Endothelial cell (in vitro differentiated cells): ENCODE measurements around the gene TMEM39A. TPM values are rescaled to one million over a fixed set of nuclear protein-coding genes. Genes with fewer than 3 reads are reported as not detected.

Experiments used
- DNase-seq: peaks from one replicate; pipeline ENCODE4 v3.0.0; 2021; ENCODE audit warnings: low spot score
- H3K27ac Mint-ChIP-seq: one replicate; pipeline ENCODE4 v1.8.0; 2021; ENCODE audit warnings: mixed read lengths, inconsistent platforms; ENCODE audit not compliant: unreplicated experiment
- H3K27me3 Mint-ChIP-seq: one replicate; pipeline ENCODE4 v1.8.0; 2021; ENCODE audit warnings: mild to moderate bottlenecking, moderate library complexity, mixed read lengths, inconsistent platforms; ENCODE audit not compliant: unreplicated experiment
- H3K36me3 Mint-ChIP-seq: one replicate; pipeline ENCODE4 v1.8.0; 2021; ENCODE audit warnings: mild to moderate bottlenecking, low read depth, mixed read lengths, inconsistent platforms; ENCODE audit not compliant: unreplicated experiment
- H3K4me1 Mint-ChIP-seq: one replicate; pipeline ENCODE4 v1.8.0; 2021; ENCODE audit warnings: mild to moderate bottlenecking, mixed read lengths, inconsistent platforms; ENCODE audit not compliant: unreplicated experiment
- H3K4me3 Mint-ChIP-seq: one replicate; pipeline ENCODE4 v1.8.0; 2021; ENCODE audit warnings: mild to moderate bottlenecking, mixed read lengths, inconsistent platforms; ENCODE audit not compliant: unreplicated experiment
- H3K9me3 Mint-ChIP-seq: one replicate; pipeline ENCODE4 v1.8.0; 2021; ENCODE audit warnings: mixed read lengths, inconsistent platforms; ENCODE audit not compliant: unreplicated experiment
- total RNA-seq: library from RNA; stranded (reverse); fragmentation: NEBNext Ultra II Directional; extraction: Animal tissue kit (Norgen Biotek cat#: 25700); gene quantifications from one replicate; pipeline ENCODE4 v1.2.1, GENCODE V29; 2021; ENCODE audit not compliant: unreplicated experiment
- TF ChIP-seq, protein P1 (sequence below): fragments of 200-600 bp; sonication (generic); IDR thresholded peaks from one replicate; pipeline ENCODE4 v1.5.0; 2021; ENCODE audit warnings: antibody characterized with exemption; ENCODE audit not compliant: unreplicated experiment

TMEM39A gene
- total RNA-seq, 1 donor from 2014 or later, result 30.5 TPM

DNA sequence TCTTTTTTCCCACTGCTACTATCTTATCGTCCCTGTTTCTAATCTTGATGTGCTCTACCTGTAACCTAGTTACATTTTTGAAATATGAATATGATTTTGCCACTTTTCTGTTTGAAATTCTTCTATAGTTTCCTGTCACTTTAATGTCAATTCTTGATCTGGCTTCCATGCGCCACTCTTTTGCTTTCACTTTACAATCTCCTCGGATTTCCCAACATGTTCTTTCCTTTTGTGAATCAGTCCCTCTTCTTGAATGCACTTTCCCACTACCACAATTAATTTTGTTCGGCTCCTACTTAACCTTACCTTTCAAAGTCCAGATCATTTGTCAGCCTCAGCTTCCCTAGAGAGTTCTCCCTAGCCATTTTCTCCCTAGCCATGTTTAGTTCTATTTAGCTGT is 43.2 kb upstream of the TMEM39A start:
- Mint-ChIP-seq H3K4me3 (peak overlapping the region; percentile 23), H3K4me1 (peaks cover 19% of the 10 kb centered on the region), H3K36me3 (peaks cover 24% of the 10 kb centered on the region), H3K27ac (no peak overlapping the region), H3K9me3 (no peaks in the 10 kb centered on the region), H3K27me3 (peaks cover 1% of the 10 kb centered on the region)
- no peak for DNase-seq
- TF ChIP-seq, protein P1, sequence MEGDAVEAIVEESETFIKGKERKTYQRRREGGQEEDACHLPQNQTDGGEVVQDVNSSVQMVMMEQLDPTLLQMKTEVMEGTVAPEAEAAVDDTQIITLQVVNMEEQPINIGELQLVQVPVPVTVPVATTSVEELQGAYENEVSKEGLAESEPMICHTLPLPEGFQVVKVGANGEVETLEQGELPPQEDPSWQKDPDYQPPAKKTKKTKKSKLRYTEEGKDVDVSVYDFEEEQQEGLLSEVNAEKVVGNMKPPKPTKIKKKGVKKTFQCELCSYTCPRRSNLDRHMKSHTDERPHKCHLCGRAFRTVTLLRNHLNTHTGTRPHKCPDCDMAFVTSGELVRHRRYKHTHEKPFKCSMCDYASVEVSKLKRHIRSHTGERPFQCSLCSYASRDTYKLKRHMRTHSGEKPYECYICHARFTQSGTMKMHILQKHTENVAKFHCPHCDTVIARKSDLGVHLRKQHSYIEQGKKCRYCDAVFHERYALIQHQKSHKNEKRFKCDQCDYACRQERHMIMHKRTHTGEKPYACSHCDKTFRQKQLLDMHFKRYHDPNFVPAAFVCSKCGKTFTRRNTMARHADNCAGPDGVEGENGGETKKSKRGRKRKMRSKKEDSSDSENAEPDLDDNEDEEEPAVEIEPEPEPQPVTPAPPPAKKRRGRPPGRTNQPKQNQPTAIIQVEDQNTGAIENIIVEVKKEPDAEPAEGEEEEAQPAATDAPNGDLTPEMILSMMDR, result no peak

DNA sequence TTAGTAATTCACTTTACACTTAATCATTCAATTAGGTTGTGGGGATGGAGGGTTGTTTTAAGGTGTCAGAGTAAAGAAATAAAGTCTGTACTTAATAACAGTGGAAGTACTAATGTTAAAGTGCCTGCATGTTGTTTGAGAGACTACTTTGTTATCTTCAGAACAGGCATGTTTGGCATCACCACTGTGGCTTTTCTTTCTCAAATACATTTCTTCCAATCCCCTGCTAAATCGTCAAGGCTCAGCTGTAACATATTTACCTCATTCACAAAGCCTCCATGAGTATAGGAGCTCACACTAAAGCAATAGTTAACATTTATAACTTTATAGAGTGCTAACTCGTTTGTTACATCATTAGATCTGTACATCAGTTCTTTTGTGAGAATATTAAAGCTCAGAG is 37.5 kb upstream of the TMEM39A start:
- Mint-ChIP-seq H3K4me3 (no peak overlapping the region), H3K9me3 (no peaks in the 10 kb centered on the region), H3K27me3 (peaks cover 5% of the 10 kb centered on the region), H3K27ac (peak overlapping the region; percentile 76), H3K36me3 (peaks cover 7% of the 10 kb centered on the region), H3K4me1 (peaks cover 15% of the 10 kb centered on the region)
- TF ChIP-seq, protein P1, result no peak
- DNase-seq, result no peak

DNA sequence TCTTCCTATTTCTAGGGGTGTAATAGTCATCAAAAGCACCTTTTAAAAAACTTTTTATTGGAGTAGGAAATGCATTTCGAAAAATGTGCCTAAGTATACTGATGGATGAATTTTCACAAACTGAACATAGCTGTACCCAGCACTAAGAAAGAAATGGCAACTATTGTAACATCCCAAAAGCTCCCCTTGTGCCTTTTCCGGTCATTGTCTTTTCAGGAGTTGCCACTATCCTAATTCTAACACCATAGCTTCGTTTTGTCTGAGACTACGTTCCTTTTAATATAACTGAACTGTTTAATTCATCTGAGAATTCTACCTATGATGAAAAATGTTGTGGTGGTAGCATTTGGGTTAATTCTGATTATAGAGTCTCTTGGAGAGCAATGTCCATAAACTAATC is 36.9 kb upstream of the TMEM39A start:
- TF ChIP-seq, protein P1, result no peak
- Mint-ChIP-seq H3K4me3 (peak overlapping the region; percentile 52), H3K27ac (peak overlapping the region; percentile 76), H3K36me3 (peaks cover 7% of the 10 kb centered on the region), H3K4me1 (peaks cover 15% of the 10 kb centered on the region), H3K9me3 (no peaks in the 10 kb centered on the region), H3K27me3 (peaks cover 5% of the 10 kb centered on the region)
- no peak for DNase-seq

DNA sequence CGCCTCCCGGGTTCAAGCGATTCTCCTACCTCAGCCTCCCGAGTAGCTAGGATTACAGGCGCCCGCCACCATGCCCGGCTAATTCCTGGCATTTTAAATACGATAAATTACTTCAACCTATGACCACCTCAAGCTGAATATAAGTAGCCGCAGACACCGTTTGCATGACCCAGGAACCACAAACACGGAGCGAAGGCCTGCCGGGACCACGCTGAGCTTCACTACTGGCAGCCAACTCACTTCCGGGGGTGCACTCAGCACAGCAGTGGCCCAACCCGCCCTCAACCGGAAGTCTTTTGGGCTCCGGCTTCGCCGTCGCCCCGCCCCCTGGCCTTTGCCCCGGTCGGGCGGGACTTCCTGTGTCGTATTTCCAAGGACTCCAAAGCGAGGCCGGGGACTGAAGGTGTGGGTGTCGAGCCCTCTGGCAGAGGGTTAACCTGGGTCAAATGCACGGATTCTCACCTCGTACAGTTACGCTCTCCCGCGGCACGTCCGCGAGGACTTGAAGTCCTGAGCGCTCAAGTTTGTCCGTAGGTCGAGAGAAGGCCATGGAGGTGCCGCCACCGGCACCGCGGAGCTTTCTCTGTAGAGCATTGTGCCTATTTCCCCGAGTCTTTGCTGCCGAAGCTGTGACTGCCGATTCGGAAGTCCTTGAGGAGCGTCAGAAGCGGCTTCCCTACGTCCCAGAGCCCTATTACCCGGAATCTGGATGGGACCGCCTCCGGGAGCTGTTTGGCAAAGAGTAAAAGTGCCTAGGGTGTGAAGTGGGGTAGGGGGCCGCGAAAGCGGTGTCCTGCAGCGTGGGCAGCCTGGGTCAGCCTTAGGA is 35.0 kb upstream of the TMEM39A start, which contains the start of gene TIMMDC1:
TSS of gene TIMMDC1 (plus strand) at position 362 of the 826 bp plus-strand sequence. CDS start at position 549, 187 bp downstream.
- no peaks in the 10 kb centered on the region for H3K9me3 Mint-ChIP-seq
- H3K27me3 Mint-ChIP-seq, result peaks cover 5% of the 10 kb centered on the region
- TF ChIP-seq, protein P1, result no peak
- peak; percentile 96 for DNase-seq
- no peaks in the 10 kb centered on the region for H3K36me3 Mint-ChIP-seq
- H3K27ac Mint-ChIP-seq, result peak within 1 kb of the TSS; percentile 99
- H3K4me3 Mint-ChIP-seq, result peak within 1 kb of the TSS; percentile 98
- peaks cover 12% of the 10 kb centered on the region for H3K4me1 Mint-ChIP-seq

DNA sequence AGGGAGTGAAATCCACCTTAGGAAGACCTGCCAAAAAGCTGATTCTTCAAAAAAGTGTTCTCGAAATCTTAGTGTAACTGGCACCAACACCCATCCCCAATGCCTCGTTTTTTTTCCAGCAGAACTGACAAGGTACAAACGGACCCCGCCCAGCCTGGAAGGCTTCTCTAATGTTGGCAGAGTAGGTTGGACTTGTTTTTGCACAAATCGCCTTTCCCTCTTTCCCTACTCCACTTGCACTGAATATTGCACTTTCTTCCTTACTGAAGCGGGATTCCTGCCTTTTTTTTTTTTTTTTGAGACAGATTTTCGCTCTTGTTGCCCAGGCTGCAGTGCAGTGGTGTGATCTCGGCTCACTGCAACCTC is 34.4 kb upstream of the TMEM39A start:
- peak overlapping the region; percentile 98 for H3K4me3 Mint-ChIP-seq
- H3K27me3 Mint-ChIP-seq, result peaks cover 5% of the 10 kb centered on the region
- peak; percentile 18 for DNase-seq
- TF ChIP-seq, protein P1, result no peak
- no peaks in the 10 kb centered on the region for H3K9me3 Mint-ChIP-seq
- H3K27ac Mint-ChIP-seq, result peak overlapping the region; percentile 94
- H3K4me1 Mint-ChIP-seq, result peaks cover 12% of the 10 kb centered on the region
- no peaks in the 10 kb centered on the region for H3K36me3 Mint-ChIP-seq
